HepG2 (cell line): ENCODE measurements around the gene CPAMD8. TPM values are rescaled to one million over a fixed set of nuclear protein-coding genes. Genes with fewer than 3 reads are reported as not detected.

ENCODE experiments used
- ATAC-seq: fragments of 200-7000 bp; cut with Tn5 transposase; 3 replicates; pipeline ENCODE4 v1.9.1; 2020; ENCODE audit warnings: mild to moderate bottlenecking, moderate library complexity
- BruUV-seq: library from RNA; stranded (reverse); fragments of 400-500 nt; replicated peaks from 2 replicates; lab custom pipeline; 2021; lab: Mats Ljungman, UMichigan
- CTCF ChIA-PET: fragments of 300-600 bp; formaldehyde crosslinking; extraction: SDS; loops from one replicate; lab custom pipeline; 2021; ENCODE audit warnings: low total read pairs, inconsistent platforms, low intra/inter-chr PET ratio; lab: Yijun Ruan, JAX
- POLR2A ChIA-PET: fragments of 350-600 bp; sonication (Branson Sonifier 250); formaldehyde crosslinking; loops from one replicate; lab custom pipeline; 2020; ENCODE audit warnings: antibody characterized with exemption, inconsistent platforms; lab: Yijun Ruan, JAX
- DNase-seq: peaks from one replicate; pipeline ENCODE4 v3.0.0-alpha.2; 2015; ENCODE audit warnings: low spot score
- FAIRE-seq: peaks from 3 replicates; lab custom pipeline; 2011; peaks lifted over from hg19 to GRCh38; lab: Jason Lieb, UNC
- H2AFZ ChIP-seq: one replicate; pipeline ENCODE4 v1.6.1; 2011; ENCODE audit warnings: low read length, inconsistent platforms
- H3K27ac ChIP-seq: fragments of 300-600 bp; 3 replicates; pipeline ENCODE4 v1.8.0; 2011; ENCODE audit warnings: mixed run types, mild to moderate bottlenecking, mixed read lengths, low read length, inconsistent platforms; ENCODE audit not compliant: insufficient read depth; ENCODE audit errors: extremely low read length
- H3K27me3 ChIP-seq, 2 experiments: fragments of 200-600 bp in 1 of 2; 2 replicates in 1 of 2; 3 replicates in 1 of 2; pipeline versions ENCODE4 v1.6.0 to v1.8.0; 2011; ENCODE audit warnings: low read length in 2 of 2, mild to moderate bottlenecking in 2 of 2, moderate library complexity in 2 of 2, inconsistent platforms in 1 of 2; ENCODE audit not compliant: insufficient read depth in 2 of 2, control insufficient read depth in 1 of 2
- H3K36me3 ChIP-seq, 2 experiments: fragments of 200-600 bp in 1 of 2; replicated peaks in 1 of 2; 2 replicates in 1 of 2; 3 replicates in 1 of 2; pipeline versions ENCODE4 v1.5.1 to v1.8.0; 2011; ENCODE audit warnings: low read length in 2 of 2, inconsistent platforms in 1 of 2; ENCODE audit not compliant: insufficient read depth in 2 of 2, control insufficient read depth in 1 of 2
- H3K4me1 ChIP-seq: 2 replicates; pipeline ENCODE4 v1.5.1; 2012; ENCODE audit warnings: low read length, inconsistent platforms; ENCODE audit not compliant: insufficient read depth
- H3K4me2 ChIP-seq: 2 replicates; pipeline ENCODE4 v1.6.0; 2011; ENCODE audit warnings: low read depth, low read length, inconsistent platforms
- H3K4me3 ChIP-seq, 3 experiments: fragments of 200-600 bp in 1 of 3; sonication (generic), shearing (Covaris generic) in 1 of 3; replicated peaks in 1 of 3; 2 replicates each; pipeline ENCODE4 v1.5.1; 2011 to 2016; ENCODE audit warnings: low read length in 3 of 3, inconsistent platforms in 2 of 3, low read depth in 2 of 3, mild to moderate bottlenecking in 2 of 3, control low read depth in 1 of 3, mixed read lengths in 1 of 3; ENCODE audit not compliant: insufficient read depth in 1 of 3
- H3K79me2 ChIP-seq: one replicate; pipeline ENCODE4 v1.6.1; 2011; ENCODE audit warnings: low read length, inconsistent platforms; ENCODE audit not compliant: insufficient read depth
- H3K9ac ChIP-seq: 2 replicates; pipeline ENCODE4 v1.6.0; 2011; ENCODE audit warnings: mild to moderate bottlenecking, low read depth, low read length, inconsistent platforms; ENCODE audit not compliant: insufficient read depth
- H3K9me3 ChIP-seq: 2 replicates; pipeline ENCODE4 v1.5.1; 2012; ENCODE audit warnings: mild to moderate bottlenecking, low read length
- H4K20me1 ChIP-seq: 2 replicates; pipeline ENCODE4 v1.6.0; 2011; ENCODE audit warnings: inconsistent platforms, mild to moderate bottlenecking, low read length, moderate library complexity; ENCODE audit not compliant: insufficient read depth
- ARID2 ChIP-seq: sonication (generic); formaldehyde crosslinking; IDR thresholded peaks from 2 replicates; pipeline ENCODE4 v1.8.1; 2022; ENCODE audit warnings: mild to moderate bottlenecking, missing genetic modification reagents, borderline replicate concordance
- CREB1 ChIP-seq, 2 experiments: fragments of 450-650 bp in 1 of 2; IDR thresholded peaks; 2 replicates each; pipeline ENCODE4 v1.6.1; 2016 to 2017; ENCODE audit warnings: control low read depth in 1 of 2, mild to moderate bottlenecking in 1 of 2, missing compliant biosample characterization in 1 of 2, missing genetic modification characterization in 1 of 2
- FLYWCH1 ChIP-seq: sonication (generic); formaldehyde crosslinking; IDR thresholded peaks from 2 replicates; pipeline ENCODE4 v1.8.1; 2023; ENCODE audit warnings: mild to moderate bottlenecking, missing genetic modification reagents
- GABPB1 ChIP-seq: IDR thresholded peaks from 2 replicates; pipeline ENCODE4 v1.6.1; 2016; ENCODE audit warnings: mild to moderate bottlenecking, missing genetic modification reagents, moderate library complexity, missing compliant biosample characterization
- MAX ChIP-seq: IDR thresholded peaks from 2 replicates; pipeline ENCODE4 v1.6.1; 2012; ENCODE audit warnings: inconsistent platforms
- MLX ChIP-seq: IDR thresholded peaks from 2 replicates; pipeline ENCODE4 v1.6.1; 2016
- MXD4 ChIP-seq: IDR thresholded peaks from 2 replicates; pipeline ENCODE4 v1.6.1; 2016; ENCODE audit warnings: mild to moderate bottlenecking, missing biosample characterization, missing genetic modification reagents
- RBFOX2 ChIP-seq: fragments of 200-400 bp; formaldehyde crosslinking; IDR thresholded peaks from 2 replicates; pipeline ENCODE4 v1.6.1; 2017; ENCODE audit warnings: low read depth, mild to moderate bottlenecking, low read length
- TARDBP ChIP-seq: sonication (generic); formaldehyde crosslinking; IDR thresholded peaks from 2 replicates; pipeline ENCODE4 v1.8.0; 2022; ENCODE audit warnings: mild to moderate bottlenecking, missing genetic modification reagents
- ZNF33B ChIP-seq: sonication (generic); formaldehyde crosslinking; IDR thresholded peaks from 2 replicates; pipeline ENCODE4 v1.5.1; 2020; ENCODE audit warnings: mild to moderate bottlenecking, missing genetic modification reagents
- ZNF577 ChIP-seq: sonication (generic); formaldehyde crosslinking; IDR thresholded peaks from 2 replicates; pipeline ENCODE4 v1.4.0; 2020; ENCODE audit warnings: mild to moderate bottlenecking, low read depth, missing genetic modification reagents, borderline replicate concordance
- ZNF687 ChIP-seq: sonication (generic); formaldehyde crosslinking; IDR thresholded peaks from 2 replicates; pipeline ENCODE4 v1.5.1; 2020; ENCODE audit warnings: mild to moderate bottlenecking, missing genetic modification reagents, moderate library complexity
- ZNF746 ChIP-seq: sonication (generic); formaldehyde crosslinking; IDR thresholded peaks from 2 replicates; pipeline ENCODE4 v1.8.0; 2022; ENCODE audit warnings: mild to moderate bottlenecking, missing genetic modification reagents
- ZNF841 ChIP-seq: sonication (generic); formaldehyde crosslinking; IDR thresholded peaks from 2 replicates; pipeline ENCODE4 v1.8.1; 2023; ENCODE audit warnings: missing genetic modification reagents, borderline replicate concordance
- WGBS: methylation state at CpG from one replicate; pipeline ENCODE4 v1.1.6; 2017; ENCODE audit warnings: low lambda C conversion rate; 5-methylcytosine and 5-hydroxymethylcytosine counted together
- in situ Hi-C: cut with HindIII; loops from 2 replicates; pipeline ENCODE4 v1.10.0; 2017; ENCODE audit warnings: low pct_unique_long_range_greater_than_20kb; ENCODE audit not compliant: extremely low pct_ligation_motif_present
- intact Hi-C: fragments of 100-400 bp; cut with micrococcal nuclease; formaldehyde crosslinking; loops from one replicate; pipeline ENCODE4 v1.10.0; 2022; ENCODE audit not compliant: unreplicated experiment
- polyA plus RNA-seq, 8 experiments: library from polyadenylated mRNA; depleted of rRNA in 3 of 8; stranded (reverse) in 7 of 8; unstranded in 1 of 8; fragments of >200 nt; fragmentation: Illumina TruSeq in 4 of 8; extraction: Trizol in 4 of 8; gene quantifications; 2 replicates each; pipeline versions ENCODE4 v1.2.1 to v1.2.3, GENCODE V29; 2011 to 2016; ENCODE audit warnings: low read depth in 4 of 8, missing spikeins in 1 of 8, mixed read lengths in 1 of 8; ENCODE audit not compliant: insufficient read depth in 1 of 8
- total RNA-seq, 5 experiments: library from RNA; depleted of rRNA; stranded (reverse); fragments of >200 nt; fragmentation: Illumina TruSeq; extraction: Trizol; gene quantifications; 2 replicates each; pipeline ENCODE4 v1.2.3, GENCODE V29; 2016; ENCODE audit warnings: low read depth in 1 of 5
- TF ChIP-seq, protein P1 (sequence below): sonication (generic); formaldehyde crosslinking; IDR thresholded peaks from 2 replicates; pipeline ENCODE4 v1.5.0; 2020; ENCODE audit warnings: mild to moderate bottlenecking, missing genetic modification reagents, borderline replicate concordance

CPAMD8 gene
- total and polyA plus RNA-seq, 2 of the 13 experiments (the other 11 are each of a cell fraction or from before 2014, with no cell fraction given), result 0.29 to 0.34 TPM

DNA sequence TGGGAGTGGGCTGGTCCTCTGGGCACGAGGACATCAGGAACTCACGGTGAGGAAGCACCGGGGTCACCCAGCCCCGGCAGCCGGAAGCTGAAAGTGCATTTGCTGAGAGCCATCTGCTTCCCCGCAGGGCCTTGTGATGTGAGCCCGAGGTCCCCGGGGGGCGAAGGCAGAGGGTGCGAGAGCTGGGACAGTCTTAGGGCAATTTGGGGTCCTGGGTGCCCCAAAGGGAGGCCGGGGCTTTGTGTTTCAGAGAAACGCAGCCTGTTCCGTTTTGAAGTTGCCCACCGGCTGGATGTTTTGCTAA is 133.0 kb downstream of the CPAMD8 start:
- intact Hi-C loops, result no loop called here
- in situ Hi-C loops, result no loop called here
- 0 out of 3 replicates have a peak, but pooled peaks have one; percentile 5 for ATAC-seq
- no peak for TF ChIP-seq ZNF577 (CRISPR knock-in tag)
- TF ChIP-seq TARDBP (CRISPR knock-in tag), result no peak
- no peak for TF ChIP-seq ZNF841
- TF ChIP-seq ZNF687 (CRISPR knock-in tag), result peak; percentile 90
- TF ChIP-seq ZNF746, result no peak
- TF ChIP-seq CREB1 (IDR thresholded peaks at IDR 0.05), result no peak
- no peak for TF ChIP-seq CREB1 (CRISPR knock-in tag; IDR thresholded peaks at IDR 0.05)
- no peak for TF ChIP-seq MXD4 (CRISPR knock-in tag)
- TF ChIP-seq ZNF33B (CRISPR knock-in tag), result no peak
- no peak for TF ChIP-seq FLYWCH1 (CRISPR knock-in tag)
- peak; percentile 69 for TF ChIP-seq GABPB1 (CRISPR knock-in tag)
- no peak for TF ChIP-seq RBFOX2
- TF ChIP-seq, protein P1, sequence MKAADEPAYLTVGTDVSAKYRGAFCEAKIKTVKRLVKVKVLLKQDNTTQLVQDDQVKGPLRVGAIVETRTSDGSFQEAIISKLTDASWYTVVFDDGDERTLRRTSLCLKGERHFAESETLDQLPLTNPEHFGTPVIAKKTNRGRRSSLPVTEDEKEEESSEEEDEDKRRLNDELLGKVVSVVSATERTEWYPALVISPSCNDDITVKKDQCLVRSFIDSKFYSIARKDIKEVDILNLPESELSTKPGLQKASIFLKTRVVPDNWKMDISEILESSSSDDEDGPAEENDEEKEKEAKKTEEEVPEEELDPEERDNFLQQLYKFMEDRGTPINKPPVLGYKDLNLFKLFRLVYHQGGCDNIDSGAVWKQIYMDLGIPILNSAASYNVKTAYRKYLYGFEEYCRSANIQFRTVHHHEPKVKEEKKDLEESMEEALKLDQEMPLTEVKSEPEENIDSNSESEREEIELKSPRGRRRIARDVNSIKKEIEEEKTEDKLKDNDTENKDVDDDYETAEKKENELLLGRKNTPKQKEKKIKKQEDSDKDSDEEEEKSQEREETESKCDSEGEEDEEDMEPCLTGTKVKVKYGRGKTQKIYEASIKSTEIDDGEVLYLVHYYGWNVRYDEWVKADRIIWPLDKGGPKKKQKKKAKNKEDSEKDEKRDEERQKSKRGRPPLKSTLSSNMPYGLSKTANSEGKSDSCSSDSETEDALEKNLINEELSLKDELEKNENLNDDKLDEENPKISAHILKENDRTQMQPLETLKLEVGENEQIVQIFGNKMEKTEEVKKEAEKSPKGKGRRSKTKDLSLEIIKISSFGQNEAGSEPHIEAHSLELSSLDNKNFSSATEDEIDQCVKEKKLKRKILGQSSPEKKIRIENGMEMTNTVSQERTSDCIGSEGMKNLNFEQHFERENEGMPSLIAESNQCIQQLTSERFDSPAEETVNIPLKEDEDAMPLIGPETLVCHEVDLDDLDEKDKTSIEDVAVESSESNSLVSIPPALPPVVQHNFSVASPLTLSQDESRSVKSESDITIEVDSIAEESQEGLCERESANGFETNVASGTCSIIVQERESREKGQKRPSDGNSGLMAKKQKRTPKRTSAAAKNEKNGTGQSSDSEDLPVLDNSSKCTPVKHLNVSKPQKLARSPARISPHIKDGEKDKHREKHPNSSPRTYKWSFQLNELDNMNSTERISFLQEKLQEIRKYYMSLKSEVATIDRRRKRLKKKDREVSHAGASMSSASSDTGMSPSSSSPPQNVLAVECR (CRISPR knock-in tag), result no peak
- no peak for TF ChIP-seq MLX (CRISPR knock-in tag)
- TF ChIP-seq ARID2 (CRISPR knock-in tag), result no peak
- peak; percentile 53 for TF ChIP-seq MAX

More for the DNA sequence above, 133.0 kb downstream of the CPAMD8 start:
- ChIA-PET CTCF (no interaction called here), POLR2A (no interaction called here)
- Histone ChIP-seq H3K9ac (peak overlapping the region; percentile 43; the same call in 1 of the 2 replicates), H3K27ac (no peak overlapping the region), H3K9me3 (no peaks in the 10 kb centered on the region), H3K4me2 (peak overlapping the region; percentile 77), H2AFZ (peak overlapping the region; percentile 54), H3K79me2 (no peaks in the 10 kb centered on the region), H3K4me1 (peaks cover 48% of the 10 kb centered on the region), H4K20me1 (no peaks in the 10 kb centered on the region), H3K4me3 (peak overlapping the region; percentile 12 to 55 (median 34); a peak in 4 of 6 replicates), H3K27me3 (peaks cover 4 to 45% of the 10 kb centered on the region in 2 experiments; a peak in 4 of 5 replicates), H3K36me3 (no peaks in the 10 kb centered on the region)
- WGBS, result 0% methylated on average over 3 of the region's 14 CpGs
- BruUV-seq, result no TSS peak
- FAIRE-seq (no peak), DNase-seq (no peak)
